Lower lobe of right lung (tissue), 2 donors: ENCODE measurements around the gene USP5. TPM values are rescaled to one million over a fixed set of nuclear protein-coding genes. Genes with fewer than 3 reads are reported as not detected.

Experiments used
- ATAC-seq, 2 donors: fragments of 200-7000 bp; cut with Tn5 transposase; one replicate each; pipeline ENCODE4 v1.9.1; 2020 to 2022; ENCODE audit warnings: mild to moderate bottlenecking in 2 of 2, moderate library complexity in 2 of 2
- DNase-seq: peaks from one replicate; pipeline ENCODE4 v3.0.0-alpha.2; 2020
- H3K27ac ChIP-seq: fragments of 200-600 bp; one replicate; pipeline ENCODE4 v1.8.0; 2022
- H3K27me3 ChIP-seq: fragments of 200-600 bp; one replicate; pipeline ENCODE4 v1.8.0; 2022; ENCODE audit warnings: low read depth
- H3K36me3 ChIP-seq: fragments of 200-600 bp; one replicate; pipeline ENCODE4 v1.8.0; 2022; ENCODE audit warnings: mild to moderate bottlenecking
- H3K4me1 ChIP-seq: fragments of 200-600 bp; one replicate; pipeline ENCODE4 v1.8.0; 2022
- H3K4me3 ChIP-seq: fragments of 200-600 bp; one replicate; pipeline ENCODE4 v1.8.0; 2022; ENCODE audit warnings: mild to moderate bottlenecking
- H3K9me3 ChIP-seq: fragments of 200-600 bp; one replicate; pipeline ENCODE4 v1.8.0; 2022
- intact Hi-C: fragments of 100-400 bp; cut with DNase I; formaldehyde crosslinking; loops from one replicate; pipeline ENCODE4 v1.11.0; 2022
- total RNA-seq: library from RNA; stranded (reverse); fragmentation: NEBNext Ultra II Directional; extraction: Animal tissue kit (Norgen Biotek cat#: 25700); gene quantifications from one replicate; pipeline ENCODE4 v1.2.1, GENCODE V29; 2021
- TF ChIP-seq, protein P1 (sequence below): fragments of 200-600 bp; IDR thresholded peaks from one replicate; pipeline ENCODE4 v1.8.0; 2022; ENCODE audit warnings: antibody characterized with exemption, mild to moderate bottlenecking
- donor health status: DM: no; HTN: yes; CAD: no; lungs with severe emphysema.

The USP5 gene
- total RNA-seq, 1 donor from 2014 or later: 58.6 TPM

DNA sequence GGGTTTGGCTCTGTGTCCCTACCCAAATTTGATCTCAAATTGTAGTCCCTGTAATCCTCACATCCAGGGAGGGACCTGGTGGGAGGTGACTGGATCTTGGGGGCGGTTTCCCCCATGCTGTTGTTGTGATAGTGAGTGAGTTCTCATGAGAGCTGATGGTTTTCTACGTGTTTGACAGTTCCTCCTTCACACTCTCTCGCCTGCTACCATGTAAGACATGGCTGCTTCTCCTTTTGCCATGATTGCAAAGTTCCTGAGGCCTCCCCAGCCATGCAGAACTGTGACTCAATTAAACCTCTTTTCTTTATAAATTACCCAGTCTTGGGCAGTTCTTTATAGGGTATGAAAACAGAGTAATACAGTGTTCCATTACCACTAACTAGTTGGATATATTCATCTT, 42.4 kb downstream of the USP5 start:
- H3K27me3 ChIP-seq: no peaks in the 10 kb centered on the region
- intact Hi-C loops: no loop called here
- H3K9me3 ChIP-seq: no peaks in the 10 kb centered on the region
- H3K27ac ChIP-seq: no peak overlapping the region
- no peaks in the 10 kb centered on the region for H3K36me3 ChIP-seq
- H3K4me1 ChIP-seq: peaks cover 19% of the 10 kb centered on the region
- no peak for DNase-seq
- TF ChIP-seq, protein P1, sequence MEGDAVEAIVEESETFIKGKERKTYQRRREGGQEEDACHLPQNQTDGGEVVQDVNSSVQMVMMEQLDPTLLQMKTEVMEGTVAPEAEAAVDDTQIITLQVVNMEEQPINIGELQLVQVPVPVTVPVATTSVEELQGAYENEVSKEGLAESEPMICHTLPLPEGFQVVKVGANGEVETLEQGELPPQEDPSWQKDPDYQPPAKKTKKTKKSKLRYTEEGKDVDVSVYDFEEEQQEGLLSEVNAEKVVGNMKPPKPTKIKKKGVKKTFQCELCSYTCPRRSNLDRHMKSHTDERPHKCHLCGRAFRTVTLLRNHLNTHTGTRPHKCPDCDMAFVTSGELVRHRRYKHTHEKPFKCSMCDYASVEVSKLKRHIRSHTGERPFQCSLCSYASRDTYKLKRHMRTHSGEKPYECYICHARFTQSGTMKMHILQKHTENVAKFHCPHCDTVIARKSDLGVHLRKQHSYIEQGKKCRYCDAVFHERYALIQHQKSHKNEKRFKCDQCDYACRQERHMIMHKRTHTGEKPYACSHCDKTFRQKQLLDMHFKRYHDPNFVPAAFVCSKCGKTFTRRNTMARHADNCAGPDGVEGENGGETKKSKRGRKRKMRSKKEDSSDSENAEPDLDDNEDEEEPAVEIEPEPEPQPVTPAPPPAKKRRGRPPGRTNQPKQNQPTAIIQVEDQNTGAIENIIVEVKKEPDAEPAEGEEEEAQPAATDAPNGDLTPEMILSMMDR: no peak
- no peak for ATAC-seq
- no peak overlapping the region for H3K4me3 ChIP-seq

DNA sequence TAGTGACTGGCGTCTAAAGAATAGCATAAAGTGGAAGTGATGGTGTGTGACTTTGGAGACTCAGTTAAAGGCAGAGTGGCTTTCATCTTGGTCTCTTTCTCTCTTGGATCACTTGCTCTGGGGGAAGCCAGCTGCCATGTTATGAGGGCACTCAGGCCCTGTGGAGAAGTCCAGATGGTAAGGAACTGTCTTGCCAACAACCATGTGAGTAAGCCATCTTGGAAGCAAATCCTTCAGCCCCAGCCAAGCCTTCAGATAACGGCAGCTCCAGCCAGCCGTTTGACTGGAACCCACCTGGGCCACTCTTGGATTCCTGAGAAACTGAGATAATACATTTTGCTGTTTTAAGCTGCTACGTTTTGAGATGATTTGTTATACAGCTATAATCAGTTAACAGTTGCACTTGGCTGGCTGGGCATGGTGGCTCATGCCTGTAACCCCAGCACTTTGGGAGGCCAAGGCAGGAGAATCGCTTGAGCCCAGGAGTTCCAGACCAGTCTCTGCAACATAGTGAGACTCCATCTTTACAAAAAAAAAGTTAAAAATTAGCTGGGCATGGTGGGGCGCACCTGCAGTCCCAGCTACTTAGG, 45.0 kb downstream of the USP5 start:
- no peak for DNase-seq

DNA sequence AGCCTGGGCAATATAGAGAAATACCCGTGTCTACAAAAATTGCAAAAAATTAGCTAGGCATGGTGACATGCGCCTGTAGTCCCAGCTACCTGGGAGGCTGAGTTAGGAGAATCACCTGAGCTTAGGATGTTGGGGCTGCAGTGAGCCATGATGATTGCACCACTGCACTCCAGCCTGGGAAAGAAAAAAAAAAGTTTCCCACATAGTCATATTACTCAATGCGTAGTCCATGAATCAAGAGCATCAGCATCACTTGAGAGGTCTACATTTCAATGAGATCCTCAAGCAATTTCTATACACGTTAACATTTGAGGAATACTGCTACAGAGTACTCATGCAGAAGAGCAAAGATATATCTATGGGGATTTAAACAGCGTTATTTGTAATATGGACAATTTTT, 47.5 kb downstream of the USP5 start:
- intact Hi-C loops: no loop called here
- ATAC-seq (peak in 1 of 2 donors; percentile 14), DNase-seq (no peak)
- Histone ChIP-seq H3K27me3 (no peaks in the 10 kb centered on the region), H3K9me3 (no peaks in the 10 kb centered on the region), H3K27ac (no peak overlapping the region), H3K4me3 (no peak overlapping the region), H3K4me1 (peaks cover 15% of the 10 kb centered on the region), H3K36me3 (no peaks in the 10 kb centered on the region)
- TF ChIP-seq, protein P1: no peak

More for the DNA sequence above, 45.0 kb downstream of the USP5 start:
- Histone ChIP-seq H3K27ac (no peak overlapping the region), H3K27me3 (no peaks in the 10 kb centered on the region), H3K4me3 (no peak overlapping the region), H3K36me3 (no peaks in the 10 kb centered on the region), H3K4me1 (peaks cover 9% of the 10 kb centered on the region), H3K9me3 (no peaks in the 10 kb centered on the region)
- no peak for ATAC-seq
- TF ChIP-seq, protein P1: no peak
- intact Hi-C loops: no loop called here

DNA sequence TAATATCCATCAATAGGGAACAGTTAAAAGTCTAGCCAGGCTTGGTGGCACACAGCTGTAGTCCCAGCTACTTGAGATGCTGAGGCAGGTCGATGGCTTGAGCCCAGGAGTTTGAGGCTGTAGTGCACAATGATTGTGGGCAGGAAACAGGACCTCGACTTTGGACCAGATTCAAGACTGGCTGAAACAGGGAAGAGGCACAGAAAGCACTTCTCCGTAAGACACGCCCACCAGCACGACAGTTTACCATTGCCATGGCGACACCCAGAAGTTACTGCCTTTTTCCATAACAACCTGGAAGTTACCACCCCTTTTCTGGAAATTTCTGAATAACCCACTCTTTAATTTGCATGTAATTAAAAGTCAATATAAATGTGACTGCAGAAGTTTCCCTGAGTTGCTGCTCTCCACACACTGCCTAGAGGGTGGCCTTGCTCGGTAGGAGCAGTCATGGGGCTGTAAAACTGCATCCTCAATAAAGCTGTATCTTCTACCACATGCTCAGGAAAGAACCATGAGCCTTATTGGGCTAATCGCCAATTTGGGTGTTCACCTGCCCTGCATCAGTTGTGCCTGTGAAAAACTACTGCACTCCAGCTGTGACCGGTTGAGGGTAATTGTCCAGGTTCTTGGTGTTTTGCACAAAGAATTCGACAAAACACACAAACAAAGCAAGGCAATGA, 48.0 kb downstream of the USP5 start:
- Histone ChIP-seq H3K27ac (no peak overlapping the region), H3K9me3 (no peaks in the 10 kb centered on the region), H3K4me1 (peaks cover 17% of the 10 kb centered on the region), H3K36me3 (no peaks in the 10 kb centered on the region), H3K4me3 (no peak overlapping the region), H3K27me3 (no peaks in the 10 kb centered on the region)
- intact Hi-C loops: no loop called here
- DNase-seq (peak; percentile 83), ATAC-seq (peak; percentile 48 to 60)
- TF ChIP-seq, protein P1: no peak

DNA sequence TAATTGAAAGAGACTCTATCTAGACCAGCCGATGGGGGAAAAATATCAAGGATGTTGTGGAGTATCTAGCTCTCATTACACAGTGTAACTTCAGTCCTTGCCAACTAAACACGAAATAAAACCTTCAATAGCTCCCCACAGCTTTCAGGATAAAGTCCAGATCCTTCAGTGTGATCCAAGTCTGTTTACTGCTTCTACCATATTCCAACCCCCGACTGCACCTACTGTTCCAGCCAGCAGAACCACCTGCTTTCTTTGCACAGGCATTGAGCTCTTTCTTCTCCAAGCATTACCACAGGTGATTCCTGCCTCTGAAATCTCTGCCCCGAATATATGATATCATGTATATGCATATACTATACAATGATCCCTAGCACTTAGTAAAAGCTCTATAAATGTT, 50.5 kb downstream of the USP5 start:
- Histone ChIP-seq H3K4me1 (peaks cover 21% of the 10 kb centered on the region), H3K27ac (no peak overlapping the region), H3K4me3 (no peak overlapping the region), H3K36me3 (peaks cover 5% of the 10 kb centered on the region), H3K9me3 (no peaks in the 10 kb centered on the region), H3K27me3 (no peaks in the 10 kb centered on the region)
- intact Hi-C loops: no loop called here
- DNase-seq (no peak), ATAC-seq (no peak)
- TF ChIP-seq, protein P1: no peak
